ENCODE measurements around the gene MYL10. TPM values are rescaled to one million over a fixed set of nuclear protein-coding genes. Genes with fewer than 3 reads are reported as not detected.

The MYL10 gene
- total and polyA plus RNA-seq, 10 of the 15 experiments (the other 5 are each of a cell fraction or from before 2014, with no cell fraction given) = not detected

DNA sequence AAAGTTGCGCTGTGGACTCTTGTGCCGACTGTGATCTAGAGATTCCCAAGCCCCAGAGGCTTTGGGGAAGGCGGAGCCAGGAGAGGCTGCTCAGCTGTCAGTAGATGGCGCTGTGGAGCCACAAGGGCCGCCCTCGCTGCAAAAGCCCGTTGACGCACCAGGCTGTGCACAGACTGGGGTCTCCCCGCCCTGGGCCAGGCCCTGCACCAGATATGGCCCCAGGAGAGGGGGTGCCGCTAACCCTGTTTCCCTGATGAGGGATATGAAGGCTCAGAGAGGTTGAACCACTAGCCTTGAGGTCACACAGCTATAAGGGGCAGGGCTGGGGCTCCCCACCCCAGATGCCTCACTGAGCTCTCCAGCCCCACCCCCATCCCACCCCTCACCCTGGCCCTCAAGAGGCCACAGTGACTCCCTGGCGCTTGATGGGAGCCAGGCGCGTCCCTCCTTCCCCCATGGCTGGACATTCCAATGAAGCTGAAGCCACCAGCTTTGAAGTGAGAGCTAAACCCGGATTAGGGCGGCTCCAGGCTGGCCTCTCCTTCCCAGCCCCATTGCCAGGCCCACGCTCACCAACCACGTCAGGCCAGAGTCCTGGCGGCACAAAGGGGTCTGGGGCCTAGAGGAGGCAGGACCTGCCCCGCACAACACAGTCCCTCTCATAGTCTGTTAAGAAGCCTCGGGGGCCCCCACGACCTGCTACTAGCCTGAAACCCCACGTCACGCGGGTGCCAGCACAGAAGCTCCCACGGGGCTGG is 26.4 kb downstream of the MYL10 start:
- H3K27ac ChIP-seq (ENCODE audit: control insufficient read depth, insufficient read depth) = no peak overlapping the region
- H3K9ac ChIP-seq (ENCODE audit: control insufficient read depth, insufficient read depth, low read length) = no peak overlapping the region
- H3K36me3 ChIP-seq (ENCODE audit: control insufficient read depth in 2 of 2, insufficient read depth in 2 of 2, low read length in 1 of 2) = no peaks in the 10 kb centered on the region
- H3K9me3 ChIP-seq (replicated peaks; ENCODE audit: control insufficient read depth, insufficient read depth, low read length) = no peaks in the 10 kb centered on the region
- DNase-seq (ENCODE audit: low read depth, low spot score) = peak; percentile 0
- BruUV-seq (replicated peaks) = no TSS peak
- in situ Hi-C loops (cut with MboI) = loop anchor here (5.0 to 10.0 kb wide), 2 partner anchors 670 to 782 kb away; no protein-coding TSS in a partner anchor
- FAIRE-seq = peak; percentile 75
- no peaks in the 10 kb centered on the region for H3K79me2 ChIP-seq (ENCODE audit: control insufficient read depth, insufficient read depth, low read length)
- no peaks in the 10 kb centered on the region for H4K20me1 ChIP-seq (ENCODE audit: control insufficient read depth, insufficient read depth)
- H3K4me2 ChIP-seq (ENCODE audit: control insufficient read depth, insufficient read depth) = no peak overlapping the region
- ChIA-PET CTCF (interaction anchor here (0.6 to 3.9 kb wide), 19 partner anchors 9 to 677 kb away, joined by 3 to 35 read pairs (median 4); no protein-coding TSS in a partner anchor), POLR2A (interaction anchor here (0.5 kb wide), 1 partner anchor 21 kb away, joined by 3 read pairs; no protein-coding TSS in a partner anchor), RAD21 (ENCODE audit: unreplicated experiment) (interaction anchor here (0.7 to 2.3 kb wide), 8 partner anchors 84 to 676 kb away, joined by 3 to 8 read pairs (median 3); no protein-coding TSS in a partner anchor), SMC1A (ENCODE audit: uncharacterized antibody, unreplicated experiment) (interaction anchor here (0.6 to 1.1 kb wide), 5 partner anchors 59 to 676 kb away, joined by 3 to 4 read pairs (median 4); no protein-coding TSS in a partner anchor)
- no peak overlapping the region for H3K4me3 ChIP-seq
- WGBS (ENCODE audit: insufficient coverage, insufficient replicate concordance, low lambda C conversion rate, missing lambda C conversion rate) = 17% methylated on average over 23 of the region's 25 CpGs
- intact Hi-C loops (cut with micrococcal nuclease; ENCODE audit: unreplicated experiment) = loop anchor here (1.0 to 5.0 kb wide), 3 partner anchors 212 to 670 kb away; no protein-coding TSS in a partner anchor
- ATAC-seq = peak; percentile 99
- H3K4me1 ChIP-seq (ENCODE audit: control insufficient read depth, insufficient read depth, low read length) = no peaks in the 10 kb centered on the region
- no peak overlapping the region for H2AFZ ChIP-seq (ENCODE audit: control insufficient read depth, low read depth, low read length)
- no peaks in the 10 kb centered on the region; a peak in 1 of 4 replicates for H3K27me3 ChIP-seq (replicated peaks in 1 of 2; ENCODE audit: control insufficient read depth in 2 of 2, insufficient read depth in 2 of 2, low read length in 1 of 2)
- no peak for TF ChIP-seq IKZF1 (conservative IDR thresholded peaks at IDR 0.05)
- TF ChIP-seq EGR1 (IDR thresholded peaks at IDR 0.05; ENCODE audit: borderline replicate concordance in 1 of 2, low read depth in 2 of 2, low read length in 2 of 2) = 0 out of 3 replicates have a peak, but pooled peaks of 1 of the 2 experiments have one; percentile 8
- TF ChIP-seq ASH2L (IDR thresholded peaks at IDR 0.05; ENCODE audit: borderline replicate concordance, low read depth) = no peak
- no peak for TF ChIP-seq CHD2 (IDR thresholded peaks at IDR 0.05; ENCODE audit: borderline replicate concordance, low read depth, low read length)
- TF ChIP-seq SREBF1 (IDR thresholded peaks at IDR 0.05; ENCODE audit: low read length) = no peak
- peak; percentile 40; the same call in 1 of the 2 replicates for TF ChIP-seq YY1 (IDR thresholded peaks at IDR 0.05; ENCODE audit: low read depth, low read length)
- peak; percentile 84 for TF ChIP-seq SMC3 (IDR thresholded peaks at IDR 0.05; ENCODE audit: borderline replicate concordance, low read length)
- TF ChIP-seq, protein P1, sequence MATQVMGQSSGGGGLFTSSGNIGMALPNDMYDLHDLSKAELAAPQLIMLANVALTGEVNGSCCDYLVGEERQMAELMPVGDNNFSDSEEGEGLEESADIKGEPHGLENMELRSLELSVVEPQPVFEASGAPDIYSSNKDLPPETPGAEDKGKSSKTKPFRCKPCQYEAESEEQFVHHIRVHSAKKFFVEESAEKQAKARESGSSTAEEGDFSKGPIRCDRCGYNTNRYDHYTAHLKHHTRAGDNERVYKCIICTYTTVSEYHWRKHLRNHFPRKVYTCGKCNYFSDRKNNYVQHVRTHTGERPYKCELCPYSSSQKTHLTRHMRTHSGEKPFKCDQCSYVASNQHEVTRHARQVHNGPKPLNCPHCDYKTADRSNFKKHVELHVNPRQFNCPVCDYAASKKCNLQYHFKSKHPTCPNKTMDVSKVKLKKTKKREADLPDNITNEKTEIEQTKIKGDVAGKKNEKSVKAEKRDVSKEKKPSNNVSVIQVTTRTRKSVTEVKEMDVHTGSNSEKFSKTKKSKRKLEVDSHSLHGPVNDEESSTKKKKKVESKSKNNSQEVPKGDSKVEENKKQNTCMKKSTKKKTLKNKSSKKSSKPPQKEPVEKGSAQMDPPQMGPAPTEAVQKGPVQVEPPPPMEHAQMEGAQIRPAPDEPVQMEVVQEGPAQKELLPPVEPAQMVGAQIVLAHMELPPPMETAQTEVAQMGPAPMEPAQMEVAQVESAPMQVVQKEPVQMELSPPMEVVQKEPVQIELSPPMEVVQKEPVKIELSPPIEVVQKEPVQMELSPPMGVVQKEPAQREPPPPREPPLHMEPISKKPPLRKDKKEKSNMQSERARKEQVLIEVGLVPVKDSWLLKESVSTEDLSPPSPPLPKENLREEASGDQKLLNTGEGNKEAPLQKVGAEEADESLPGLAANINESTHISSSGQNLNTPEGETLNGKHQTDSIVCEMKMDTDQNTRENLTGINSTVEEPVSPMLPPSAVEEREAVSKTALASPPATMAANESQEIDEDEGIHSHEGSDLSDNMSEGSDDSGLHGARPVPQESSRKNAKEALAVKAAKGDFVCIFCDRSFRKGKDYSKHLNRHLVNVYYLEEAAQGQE (IDR thresholded peaks at IDR 0.05; ENCODE audit: low read depth, low read length) = no peak
- TF ChIP-seq, protein P2, sequence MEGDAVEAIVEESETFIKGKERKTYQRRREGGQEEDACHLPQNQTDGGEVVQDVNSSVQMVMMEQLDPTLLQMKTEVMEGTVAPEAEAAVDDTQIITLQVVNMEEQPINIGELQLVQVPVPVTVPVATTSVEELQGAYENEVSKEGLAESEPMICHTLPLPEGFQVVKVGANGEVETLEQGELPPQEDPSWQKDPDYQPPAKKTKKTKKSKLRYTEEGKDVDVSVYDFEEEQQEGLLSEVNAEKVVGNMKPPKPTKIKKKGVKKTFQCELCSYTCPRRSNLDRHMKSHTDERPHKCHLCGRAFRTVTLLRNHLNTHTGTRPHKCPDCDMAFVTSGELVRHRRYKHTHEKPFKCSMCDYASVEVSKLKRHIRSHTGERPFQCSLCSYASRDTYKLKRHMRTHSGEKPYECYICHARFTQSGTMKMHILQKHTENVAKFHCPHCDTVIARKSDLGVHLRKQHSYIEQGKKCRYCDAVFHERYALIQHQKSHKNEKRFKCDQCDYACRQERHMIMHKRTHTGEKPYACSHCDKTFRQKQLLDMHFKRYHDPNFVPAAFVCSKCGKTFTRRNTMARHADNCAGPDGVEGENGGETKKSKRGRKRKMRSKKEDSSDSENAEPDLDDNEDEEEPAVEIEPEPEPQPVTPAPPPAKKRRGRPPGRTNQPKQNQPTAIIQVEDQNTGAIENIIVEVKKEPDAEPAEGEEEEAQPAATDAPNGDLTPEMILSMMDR (IDR thresholded peaks at IDR 0.05 in 2 of 3, conservative IDR thresholded peaks at IDR 0.05 in 1 of 3; ENCODE audit: control insufficient read depth in 2 of 3, extremely low read depth in 1 of 3, insufficient read depth in 1 of 3, low read depth in 3 of 3, low read length in 3 of 3) = peak; percentile 82 to 92 (median 91)
- TF ChIP-seq, protein P3, sequence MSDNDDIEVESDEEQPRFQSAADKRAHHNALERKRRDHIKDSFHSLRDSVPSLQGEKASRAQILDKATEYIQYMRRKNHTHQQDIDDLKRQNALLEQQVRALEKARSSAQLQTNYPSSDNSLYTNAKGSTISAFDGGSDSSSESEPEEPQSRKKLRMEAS (IDR thresholded peaks at IDR 0.05; ENCODE audit: low read depth, low read length) = no peak
- no peak for TF ChIP-seq RUNX3 (IDR thresholded peaks at IDR 0.05; ENCODE audit: low read length)
- no peak for TF ChIP-seq GABPA (IDR thresholded peaks at IDR 0.05; ENCODE audit: low read depth)
- no peak for TF ChIP-seq FOXM1 (IDR thresholded peaks at IDR 0.05; ENCODE audit: low read depth, low read length)
- TF ChIP-seq PAX8 (IDR thresholded peaks at IDR 0.05) = no peak
